GM19372 (cell line): ENCODE measurements around the gene KIF26B.

ENCODE experiments used
- ATAC-seq: cut with Tn5 transposase; IDR thresholded peaks from one replicate; pipeline ENCODE4 v1.9.1; 2021; ENCODE audit warnings: mild to moderate bottlenecking, low read depth, moderate library complexity; ENCODE audit not compliant: unreplicated experiment

KIF26B gene

GRCh38 chr1:245131026-245131393, 23.8 kb upstream of the KIF26B start:
- ATAC-seq = no peak

GRCh38 chr1:245132771-245133170, 22.0 kb upstream of the KIF26B start:
- no peak for ATAC-seq

- no peak for ATAC-seq
These were observed 20.6 kb upstream of the KIF26B start for GRCh38 chr1:245133995-245134715.

DNA sequence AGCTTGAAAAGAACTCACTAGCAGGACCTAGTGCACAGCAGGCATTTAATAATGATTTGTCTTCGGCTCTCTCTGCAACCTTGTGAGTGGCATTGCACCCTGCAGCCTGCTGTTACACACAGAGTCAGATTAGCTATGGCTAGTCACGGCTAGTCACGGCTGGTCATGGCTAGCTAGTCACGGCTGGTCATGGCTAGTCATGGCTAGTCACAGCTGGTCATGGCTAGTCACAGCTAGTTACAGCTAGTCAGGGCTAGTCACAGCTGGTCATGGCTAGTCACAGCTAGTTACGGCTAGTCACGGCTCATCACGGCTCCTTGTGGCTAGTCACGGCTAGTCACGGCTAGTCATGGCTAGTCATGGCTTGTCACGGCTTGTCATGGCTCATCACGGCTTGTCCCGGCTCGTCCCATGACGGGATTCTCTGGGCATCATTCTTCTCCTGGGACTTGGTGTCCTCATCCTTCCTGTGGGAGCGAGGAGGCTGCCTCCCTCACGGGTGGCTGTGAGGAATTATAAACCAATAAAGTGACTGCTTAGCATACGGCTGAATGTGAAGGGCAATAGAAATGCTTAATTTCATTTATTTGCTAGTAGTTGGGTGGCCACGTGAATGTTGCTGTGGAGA, 12.5 kb upstream of the KIF26B start:
- no peak for ATAC-seq

GRCh38 chr1:245142976-245143375, 11.8 kb upstream of the KIF26B start:
- ATAC-seq = no peak

GRCh38 chr1:245143849-245144248, 10.9 kb upstream of the KIF26B start:
- no peak for ATAC-seq

DNA sequence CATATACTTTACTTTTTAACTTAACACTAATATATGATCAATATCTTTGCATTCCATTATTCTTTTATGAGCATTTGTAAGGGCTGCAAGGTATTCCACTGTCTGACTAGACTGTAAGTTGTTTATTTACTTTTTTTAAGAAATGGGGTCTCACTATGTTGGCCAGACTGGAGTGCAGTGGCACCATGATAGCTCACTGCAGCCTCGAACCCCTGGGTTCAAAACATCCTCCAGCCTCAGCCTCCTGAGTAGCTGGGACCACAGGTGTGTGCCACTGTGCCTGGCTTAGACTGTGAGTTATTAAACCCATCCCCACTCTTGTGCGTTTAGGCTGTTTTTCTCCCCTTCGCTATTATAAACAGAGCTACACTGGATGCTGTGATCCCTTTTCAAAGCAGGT, 6.7 kb upstream of the KIF26B start:
- ATAC-seq = no peak

DNA sequence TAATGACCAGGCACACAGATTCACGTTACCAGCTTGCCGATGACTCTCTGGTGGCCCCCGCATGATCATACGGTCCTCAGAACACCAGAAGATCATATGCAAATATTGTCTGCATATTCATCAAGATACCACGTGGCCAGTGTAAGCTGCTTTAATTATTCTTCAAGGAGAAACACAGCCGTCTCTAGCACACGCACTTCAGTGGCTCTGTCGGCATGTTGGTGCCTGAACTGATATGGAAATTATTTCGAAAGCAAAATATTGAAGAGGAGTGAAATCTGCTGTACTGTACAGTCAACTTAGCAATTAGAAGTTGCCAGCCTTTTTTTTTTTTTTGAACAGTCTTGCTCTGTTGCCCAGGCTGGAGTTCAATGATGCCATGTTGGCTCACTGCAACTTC, 5.9 kb upstream of the KIF26B start:
- no peak for ATAC-seq

DNA sequence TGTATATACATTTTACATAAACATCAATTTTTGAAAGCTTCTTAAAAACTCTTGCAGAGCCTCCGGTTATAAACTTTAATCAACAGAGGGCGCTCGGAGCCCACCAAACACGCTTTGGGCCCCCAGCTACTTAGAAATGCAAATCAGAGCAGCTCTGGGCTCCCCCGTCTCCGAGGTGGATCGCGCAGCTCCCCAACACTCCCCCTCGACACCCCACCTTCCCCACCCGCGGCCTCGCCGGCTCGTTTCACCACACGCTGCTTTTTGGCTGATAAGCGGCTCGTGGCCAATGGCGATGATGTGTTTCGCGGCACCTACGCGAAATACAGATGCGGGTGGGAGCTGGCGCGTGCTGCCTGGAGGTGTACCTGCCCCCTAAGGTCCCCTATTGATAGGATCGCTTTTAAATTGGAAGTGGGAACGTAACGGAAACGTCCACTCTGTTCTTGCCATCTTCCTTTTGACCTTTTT, 1.7 kb upstream of the KIF26B start:
- no peak for ATAC-seq

GRCh38 chr1:245153552-245154428, 995 bp upstream of the KIF26B start:
- ATAC-seq = no peak

DNA sequence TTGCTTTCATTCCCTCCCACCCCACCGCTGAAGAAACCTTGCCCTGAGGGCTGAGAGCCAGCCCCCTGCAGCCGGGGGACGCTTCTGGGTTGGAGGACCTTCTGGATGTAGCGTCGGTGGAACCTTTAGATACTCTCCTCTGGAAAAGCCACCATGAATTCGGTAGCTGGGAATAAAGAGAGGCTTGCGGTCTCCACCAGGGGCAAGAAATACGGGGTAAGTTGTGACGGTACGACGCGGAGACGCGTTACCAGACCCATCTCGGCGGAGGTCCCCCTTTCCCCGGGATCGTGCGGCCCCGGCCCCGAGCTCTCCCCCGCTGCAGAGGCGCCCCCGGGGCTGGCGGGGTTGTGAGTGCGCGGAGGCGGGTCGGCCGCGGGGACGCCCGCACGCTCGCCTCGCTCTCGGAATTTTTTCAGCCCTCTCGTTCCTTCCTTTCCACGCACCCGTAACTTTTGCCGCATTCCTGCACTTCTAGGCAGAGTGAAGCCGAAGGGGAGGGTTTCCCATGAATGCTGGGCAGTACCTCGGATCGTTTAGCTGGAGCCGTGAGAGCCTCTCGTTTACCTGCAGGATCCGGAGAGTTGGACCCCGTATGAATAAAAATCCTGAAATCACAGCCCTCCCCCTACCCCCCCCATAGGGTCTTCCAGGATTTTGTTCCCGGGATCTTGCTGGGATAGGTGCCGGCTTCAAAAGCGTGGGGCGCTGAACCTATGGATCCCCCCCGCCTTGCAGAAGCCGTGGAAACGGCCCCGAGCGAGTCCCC, 671 bp downstream of the KIF26B start:
- ATAC-seq = no peak

DNA sequence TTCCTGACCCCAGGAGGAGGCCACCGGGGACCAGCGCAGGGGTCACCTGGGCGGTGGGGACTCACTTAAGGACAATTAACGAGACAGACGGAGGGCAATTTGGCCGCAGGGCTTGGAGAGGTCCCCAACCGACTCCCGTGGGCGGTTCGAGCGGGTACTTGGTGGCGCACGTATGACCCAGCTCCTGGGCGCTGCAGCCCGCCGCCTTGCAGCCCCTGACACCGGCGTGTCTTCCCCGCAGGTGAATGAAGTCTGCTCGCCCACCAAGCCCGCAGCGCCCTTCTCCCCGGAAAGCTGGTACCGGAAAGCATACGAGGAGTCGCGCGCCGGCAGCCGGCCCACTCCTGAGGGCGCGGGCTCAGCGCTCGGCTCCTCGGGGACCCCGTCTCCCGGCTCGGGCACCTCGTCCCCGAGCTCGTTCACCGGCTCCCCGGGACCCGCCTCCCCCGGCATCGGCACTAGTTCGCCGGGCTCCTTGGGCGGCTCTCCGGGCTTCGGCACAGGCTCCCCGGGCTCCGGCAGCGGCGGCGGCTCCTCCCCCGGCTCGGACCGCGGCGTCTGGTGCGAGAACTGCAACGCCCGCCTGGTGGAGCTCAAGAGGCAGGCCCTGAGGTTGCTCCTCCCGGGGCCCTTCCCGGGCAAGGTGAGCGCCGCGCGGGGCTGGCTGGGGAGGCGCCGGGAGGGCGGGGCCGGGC, 1.4 kb downstream of the KIF26B start:
- ATAC-seq = peak; percentile 88

- no peak for ATAC-seq
These were observed 2.1 kb downstream of the KIF26B start for GRCh38 chr1:245156736-245157505.

DNA sequence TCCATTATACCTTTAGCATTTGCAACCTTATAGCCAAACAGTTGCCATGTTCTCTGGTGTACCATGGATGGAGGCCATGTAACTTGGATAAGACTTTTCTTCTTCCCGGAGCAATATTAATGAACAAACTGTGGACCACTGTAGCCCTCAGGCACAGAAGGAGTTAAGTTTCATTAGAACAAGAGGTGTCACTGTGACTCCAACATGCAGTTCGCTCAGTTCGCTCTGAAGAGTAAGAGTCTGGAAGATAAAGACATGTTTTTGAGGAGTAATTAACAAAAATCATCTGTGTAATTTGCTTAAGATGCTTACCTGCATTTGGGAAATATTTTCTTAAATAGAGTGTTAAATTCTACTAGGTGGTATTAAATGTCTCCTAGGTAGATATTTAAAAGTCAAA, 4.1 kb downstream of the KIF26B start:
- no peak for ATAC-seq

DNA sequence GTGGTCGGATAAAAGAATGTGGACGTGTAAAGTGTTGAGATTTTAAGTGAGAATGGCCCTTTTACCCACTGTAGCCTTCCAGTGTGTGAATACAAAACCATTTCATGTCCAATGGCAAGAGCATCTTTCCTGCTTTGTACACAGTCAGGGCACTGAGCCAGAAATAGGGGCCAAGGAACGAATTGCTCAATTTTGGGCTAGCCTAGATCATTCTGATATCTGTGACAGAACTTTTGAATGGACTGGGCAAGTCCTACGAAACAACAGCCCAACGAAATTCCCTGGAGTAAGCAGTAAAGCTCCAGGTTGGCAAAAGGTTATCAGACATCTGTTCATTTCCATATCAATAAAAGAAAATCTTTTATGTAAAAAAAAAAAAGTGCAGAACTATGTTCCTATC, 5.5 kb downstream of the KIF26B start:
- no peak for ATAC-seq

- ATAC-seq = no peak
These were observed 6.1 kb downstream of the KIF26B start for GRCh38 chr1:245160741-245161400.

GRCh38 chr1:245161866-245162265, 7.1 kb downstream of the KIF26B start:
- no peak for ATAC-seq

DNA sequence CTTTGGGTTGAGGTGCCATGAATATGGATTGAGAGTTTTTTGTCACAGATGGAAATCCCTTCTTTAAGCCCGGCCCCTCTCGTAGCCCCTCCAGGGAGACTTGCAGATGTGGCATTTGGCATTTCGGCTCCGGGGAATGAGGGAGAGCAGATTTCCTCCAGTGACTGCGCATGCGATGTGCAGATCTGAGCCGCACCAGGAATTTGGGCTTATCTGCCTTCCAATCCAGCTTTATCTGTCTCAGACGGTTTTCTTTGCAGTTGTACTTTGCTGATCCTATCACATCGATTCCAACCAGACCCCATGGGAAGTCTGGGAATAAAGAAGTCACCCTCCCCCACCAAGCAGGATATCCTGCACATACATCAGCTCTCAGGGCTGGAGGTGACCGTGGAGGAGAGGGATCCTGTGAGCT, 11.7 kb downstream of the KIF26B start:
- ATAC-seq = no peak

DNA sequence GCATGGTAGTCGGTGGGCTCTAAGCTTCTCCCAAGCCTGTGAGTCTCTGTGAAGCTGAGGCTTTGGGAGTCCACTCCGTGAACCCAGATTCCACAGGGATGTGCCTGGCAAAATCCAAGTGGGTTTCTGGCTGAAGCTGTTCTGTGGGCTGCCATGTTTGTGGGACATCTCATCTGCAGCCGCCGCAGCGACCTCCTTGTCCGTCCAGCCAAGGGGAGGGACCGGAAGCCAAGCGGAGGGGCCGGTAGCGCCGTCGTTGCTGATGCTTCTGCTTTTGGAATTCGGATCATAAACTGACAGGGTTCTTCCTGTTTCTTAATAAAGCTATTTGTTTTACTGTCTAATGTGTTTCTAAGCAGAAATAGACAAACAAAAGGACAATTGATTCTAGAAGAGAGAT, 13.3 kb downstream of the KIF26B start:
- ATAC-seq = no peak
